OCI-LY3 (cell line): Measurements from ENCODE around the gene LZTFL1.

ENCODE experiments used
- EZH2phosphoT487 ChIP-seq: fragments of 200-600 bp; shearing (Covaris generic); IDR thresholded peaks from 2 replicates; pipeline ENCODE4 v1.6.1; 2018; ENCODE audit warnings: antibody characterized with exemption, mixed run types, low read depth
- TF ChIP-seq, protein P1 (sequence below): fragments of 200-600, 300-600 bp; sonication (generic); IDR thresholded peaks from 2 replicates; pipeline ENCODE4 v1.5.1; 2014; ENCODE audit warnings: antibody characterized with exemption, low read length, low read depth

DNA sequence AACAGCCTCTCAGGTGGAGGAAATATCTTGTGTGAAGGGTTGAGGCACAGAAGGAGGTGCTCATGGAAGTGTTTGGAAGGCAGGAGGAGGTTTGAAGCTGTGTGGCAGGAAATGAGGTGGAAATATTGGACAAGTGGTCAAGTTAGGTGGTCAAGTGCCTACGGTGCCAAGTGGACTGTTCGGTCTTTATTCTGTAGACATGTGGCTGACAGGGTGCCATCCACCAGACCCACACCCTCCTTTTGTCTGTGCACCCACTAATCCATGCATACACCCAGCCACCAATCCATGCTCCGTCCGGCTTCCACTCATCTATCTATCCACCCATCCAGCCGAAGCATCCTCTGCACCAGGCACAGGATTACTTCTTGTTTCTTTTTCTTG is 47.8 kb downstream of the LZTFL1 start:
- TF ChIP-seq, protein P1, sequence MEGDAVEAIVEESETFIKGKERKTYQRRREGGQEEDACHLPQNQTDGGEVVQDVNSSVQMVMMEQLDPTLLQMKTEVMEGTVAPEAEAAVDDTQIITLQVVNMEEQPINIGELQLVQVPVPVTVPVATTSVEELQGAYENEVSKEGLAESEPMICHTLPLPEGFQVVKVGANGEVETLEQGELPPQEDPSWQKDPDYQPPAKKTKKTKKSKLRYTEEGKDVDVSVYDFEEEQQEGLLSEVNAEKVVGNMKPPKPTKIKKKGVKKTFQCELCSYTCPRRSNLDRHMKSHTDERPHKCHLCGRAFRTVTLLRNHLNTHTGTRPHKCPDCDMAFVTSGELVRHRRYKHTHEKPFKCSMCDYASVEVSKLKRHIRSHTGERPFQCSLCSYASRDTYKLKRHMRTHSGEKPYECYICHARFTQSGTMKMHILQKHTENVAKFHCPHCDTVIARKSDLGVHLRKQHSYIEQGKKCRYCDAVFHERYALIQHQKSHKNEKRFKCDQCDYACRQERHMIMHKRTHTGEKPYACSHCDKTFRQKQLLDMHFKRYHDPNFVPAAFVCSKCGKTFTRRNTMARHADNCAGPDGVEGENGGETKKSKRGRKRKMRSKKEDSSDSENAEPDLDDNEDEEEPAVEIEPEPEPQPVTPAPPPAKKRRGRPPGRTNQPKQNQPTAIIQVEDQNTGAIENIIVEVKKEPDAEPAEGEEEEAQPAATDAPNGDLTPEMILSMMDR = no peak
- no peak for TF ChIP-seq EZH2phosphoT487
